T-cell (primary cell): ENCODE results near the gene PFKP. TPM values are rescaled to one million over a fixed set of nuclear protein-coding genes. Genes with fewer than 3 reads are reported as not detected.

Experiments used
- ATAC-seq, 4 experiments: fragments of 200-7000 bp in 3 of 4; fragments of 150-1000 bp in 1 of 4; cut with Tn5 transposase; replicated peaks in 1 of 4; 1 replicate in 3 of 4; 2 replicates in 1 of 4; pipeline ENCODE4 v1.10.0; 2021; ENCODE audit warnings: moderate library complexity in 3 of 4, mild to moderate bottlenecking in 2 of 4, moderate number of reproducible peaks in 1 of 4
- CTCF ChIA-PET, 2 donors: fragments of 300-600 bp; sonication (Branson Sonifier 250); formaldehyde crosslinking; loops; one replicate each; lab custom pipeline; 2022; ENCODE audit warnings: antibody characterized with exemption in 2 of 2; lab: Charles Lee
- POLR2A ChIA-PET, 2 donors: fragments of 300-600 bp; sonication (Branson Sonifier 250); formaldehyde crosslinking; loops; one replicate each; lab custom pipeline; 2022; ENCODE audit warnings: antibody characterized with exemption in 2 of 2; lab: Charles Lee
- DNase-seq, 35 experiments: peaks; one replicate each; pipeline versions ENCODE4 v3.0.0 to v3.0.0-alpha.2; 2013 to 2023
- H3K27ac ChIP-seq: one replicate; pipeline ENCODE4 v1.5.1; 2013; ENCODE audit warnings: low read length
- H3K27me3 ChIP-seq, 2 experiments: replicated peaks in 1 of 2; 1 replicate in 1 of 2; 2 replicates in 1 of 2; pipeline versions ENCODE4 v1.6.1 to v1.7.0; 2013; ENCODE audit warnings: low read length in 1 of 2, mixed read lengths in 1 of 2; ENCODE audit not compliant: control insufficient read depth in 2 of 2, insufficient read depth in 2 of 2; ENCODE audit errors: extremely low read depth in 1 of 2
- H3K36me3 ChIP-seq, 2 donors: 1 replicate in 1 of 2; 2 replicates in 1 of 2; pipeline versions ENCODE4 v1.6.1 to v1.7.0; 2013; ENCODE audit warnings: low read length in 1 of 2; ENCODE audit not compliant: control insufficient read depth in 2 of 2, insufficient read depth in 1 of 2; ENCODE audit errors: extremely low read depth in 1 of 2
- H3K4me1 ChIP-seq, 2 experiments: 1 replicate in 1 of 2; 2 replicates in 1 of 2; pipeline versions ENCODE4 v1.6.1 to v1.7.0; 2013; ENCODE audit warnings: low read length in 2 of 2, mixed read lengths in 1 of 2; ENCODE audit not compliant: insufficient read depth in 2 of 2, control insufficient read depth in 1 of 2; ENCODE audit errors: extremely low read depth in 1 of 2
- H3K4me3 ChIP-seq, 2 donors: 1 replicate in 1 of 2; 2 replicates in 1 of 2; pipeline versions ENCODE4 v1.5.1 to v1.7.0; 2013; ENCODE audit warnings: mild to moderate bottlenecking in 2 of 2, low read length in 1 of 2, moderate library complexity in 1 of 2; ENCODE audit not compliant: control insufficient read depth in 1 of 2; ENCODE audit errors: extremely low read depth in 1 of 2
- H3K9me3 ChIP-seq: 2 replicates; pipeline ENCODE4 v1.7.0; 2013
- H3K27ac Mint-ChIP-seq, 2 donors: one replicate each; pipeline ENCODE4 v1.8.0; 2020 to 2021; ENCODE audit warnings: mild to moderate bottlenecking in 2 of 2, mixed read lengths in 2 of 2
- H3K27me3 Mint-ChIP-seq, 2 donors: one replicate each; pipeline ENCODE4 v1.8.0; 2021 to 2022; ENCODE audit warnings: mixed read lengths in 2 of 2
- H3K36me3 Mint-ChIP-seq: one replicate; pipeline ENCODE4 v1.8.0; 2021; ENCODE audit warnings: mixed read lengths
- H3K4me1 Mint-ChIP-seq, 3 donors: one replicate each; pipeline ENCODE4 v1.8.0; 2020 to 2022; ENCODE audit warnings: mixed read lengths in 3 of 3, mild to moderate bottlenecking in 1 of 3
- H3K4me3 Mint-ChIP-seq, 3 donors: one replicate each; pipeline ENCODE4 v1.8.0; 2020 to 2022; ENCODE audit warnings: mild to moderate bottlenecking in 3 of 3, mixed read lengths in 3 of 3, moderate library complexity in 3 of 3
- H3K9me3 Mint-ChIP-seq, 3 donors: one replicate each; pipeline ENCODE4 v1.8.0; 2020 to 2022; ENCODE audit warnings: mixed read lengths in 3 of 3
- WGBS: methylation state at CpG from one replicate; pipeline ENCODE4 v1.1.5; 2013; ENCODE audit warnings: missing lambda C conversion rate; ENCODE audit not compliant: insufficient coverage; 5-methylcytosine and 5-hydroxymethylcytosine counted together
- total RNA-seq, 35 experiments: library from RNA in 6 of 35; stranded (reverse) in 6 of 35; fragments of 120-200 nt in 1 of 35; gene quantifications; one replicate each; pipeline versions ENCODE4 v1.2.1 to v1.2.4 and lab custom pipeline; 2013 to 2026

PFKP gene
- total RNA-seq, 5 donors from 2014 or later (not counting 1 experiment from before 2014, with no cell fraction given) = 60.7 to 84.3 (median 70.2) TPM

DNA sequence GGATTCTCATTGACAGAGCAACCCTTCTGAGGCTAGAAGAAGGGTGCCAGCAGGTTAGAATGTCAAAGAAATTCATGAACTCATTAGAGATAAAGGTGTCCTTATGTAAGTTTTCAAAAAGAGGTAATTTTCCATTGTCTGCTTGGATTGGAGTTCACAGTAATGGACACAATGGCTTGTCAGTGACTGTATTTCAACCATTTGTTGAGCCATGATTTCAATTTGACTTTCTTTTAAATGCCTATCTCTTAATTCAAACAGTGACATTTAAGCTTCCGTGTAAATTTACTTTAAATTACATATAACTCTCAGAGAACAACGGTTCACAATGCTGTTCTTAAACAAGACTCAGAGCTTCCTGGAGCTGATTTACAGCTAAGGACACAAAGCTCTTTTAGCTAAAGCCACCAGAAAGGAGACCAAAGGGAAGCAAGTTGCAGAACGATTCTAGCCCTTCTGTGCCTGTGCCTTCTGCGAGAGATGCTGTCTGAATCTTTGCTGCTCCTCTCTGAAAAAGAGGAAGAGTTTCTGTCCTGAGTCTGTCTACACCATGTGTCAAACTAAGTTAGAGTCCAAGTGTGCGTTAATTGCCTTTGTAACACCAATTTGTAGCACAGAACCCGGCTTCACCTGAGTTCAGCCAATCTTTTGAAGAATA, 42.2 kb upstream of the PFKP start:
- H3K36me3 Mint-ChIP-seq = no peaks in the 10 kb centered on the region
- peaks cover 39 to 42% of the 10 kb centered on the region in 2 donors for H3K27me3 Mint-ChIP-seq

DNA sequence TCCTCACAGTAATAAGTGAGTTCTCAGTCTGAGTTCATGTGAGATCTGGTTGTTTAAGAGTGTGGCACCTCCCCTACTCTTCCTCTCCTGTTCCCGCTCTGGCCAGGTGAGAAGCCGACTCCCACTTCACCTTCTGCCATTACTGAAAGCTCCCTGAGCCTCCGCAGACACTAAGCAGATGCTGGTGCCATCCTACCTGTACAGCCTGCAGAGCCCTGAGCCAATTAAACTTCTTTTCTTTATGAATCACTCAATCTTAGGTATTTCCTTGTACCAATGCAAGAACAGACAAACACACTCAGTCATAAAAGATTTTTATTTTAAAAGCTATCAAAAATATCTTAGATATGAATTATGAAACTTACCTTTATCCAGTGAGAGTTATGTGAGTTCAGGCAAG, 39.5 kb upstream of the PFKP start:
- Mint-ChIP-seq H3K4me3 (no peak overlapping the region), H3K36me3 (no peaks in the 10 kb centered on the region), H3K4me1 (no peaks in the 10 kb centered on the region), H3K27ac (no peak overlapping the region), H3K9me3 (peaks cover 0 to 5% (median 0%) of the 10 kb centered on the region in 3 donors), H3K27me3 (peaks cover 35 to 38% of the 10 kb centered on the region in 2 donors)
- H3K27ac ChIP-seq = no peak overlapping the region
- no peak for ATAC-seq
- H3K4me3 ChIP-seq = no peak overlapping the region
- no peaks in the 10 kb centered on the region for H3K36me3 ChIP-seq
- POLR2A ChIA-PET = no interaction called here
- CTCF ChIA-PET = no interaction called here
- no peak for DNase-seq
- no peaks in the 10 kb centered on the region for H3K9me3 ChIP-seq
- no peaks in the 10 kb centered on the region for H3K4me1 ChIP-seq
- WGBS = 63% methylated on average over 3 of the region's 3 CpGs
- H3K27me3 ChIP-seq = peaks cover 0 to 10% of the 10 kb centered on the region in 2 experiments

More for the DNA sequence above, 42.2 kb upstream of the PFKP start:
- H3K9me3 Mint-ChIP-seq = peaks cover 0 to 5% (median 0%) of the 10 kb centered on the region in 3 donors
- Histone ChIP-seq H3K4me3 (no peak overlapping the region), H3K9me3 (no peaks in the 10 kb centered on the region), H3K4me1 (no peaks in the 10 kb centered on the region), H3K27ac (no peak overlapping the region), H3K36me3 (no peaks in the 10 kb centered on the region), H3K27me3 (peaks cover 0 to 24% of the 10 kb centered on the region in 2 experiments)
- ATAC-seq (no peak), DNase-seq (no peak)
- ChIA-PET CTCF (interaction anchor here in 1 of 2 donors (0.7 kb wide), 1 partner anchor 39 kb away, joined by 5 read pairs; no protein-coding TSS in a partner anchor), POLR2A (interaction anchor here in 1 of 2 donors (0.5 kb wide), 1 partner anchor 118 kb away, joined by 3 read pairs; no protein-coding TSS in a partner anchor)
- H3K27ac Mint-ChIP-seq = no peak overlapping the region
- 28% methylated on average over 4 of the region's 6 CpGs for WGBS
- no peaks in the 10 kb centered on the region for H3K4me1 Mint-ChIP-seq
- no peak overlapping the region for H3K4me3 Mint-ChIP-seq

DNA sequence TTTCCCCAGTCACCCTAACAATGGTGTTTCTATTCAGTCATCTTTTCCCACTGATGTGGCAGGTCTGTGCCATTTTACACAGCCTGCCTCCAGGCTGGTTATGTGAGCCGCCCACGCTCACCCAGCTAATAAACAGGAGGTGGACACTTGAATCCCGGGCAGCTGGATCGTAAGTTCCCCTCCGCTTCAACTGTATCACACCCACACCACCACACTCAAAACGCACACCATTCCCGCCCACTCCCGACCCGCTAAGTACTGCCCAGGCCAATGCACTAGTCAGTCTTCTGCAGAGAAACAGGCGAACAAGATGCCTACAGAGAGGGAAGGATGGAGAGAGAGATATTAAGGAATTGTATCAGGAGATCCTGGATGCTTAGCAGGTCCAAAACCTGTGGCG, 38.9 kb upstream of the PFKP start:
- Mint-ChIP-seq H3K4me1 (no peaks in the 10 kb centered on the region), H3K9me3 (no peaks in the 10 kb centered on the region), H3K36me3 (no peaks in the 10 kb centered on the region), H3K27ac (no peak overlapping the region), H3K4me3 (no peak overlapping the region), H3K27me3 (peaks cover 30 to 37% of the 10 kb centered on the region in 2 donors)
- H3K27me3 ChIP-seq = peaks cover 0 to 10% of the 10 kb centered on the region in 2 experiments
- no peaks in the 10 kb centered on the region for H3K4me1 ChIP-seq
- POLR2A ChIA-PET = no interaction called here
- no peaks in the 10 kb centered on the region for H3K9me3 ChIP-seq
- H3K27ac ChIP-seq = no peak overlapping the region
- no peaks in the 10 kb centered on the region for H3K36me3 ChIP-seq
- DNase-seq (no peak), ATAC-seq (no peak)
- CTCF ChIA-PET = no interaction called here
- 89% methylated on average over 4 of the region's 11 CpGs for WGBS
- no peak overlapping the region for H3K4me3 ChIP-seq

DNA sequence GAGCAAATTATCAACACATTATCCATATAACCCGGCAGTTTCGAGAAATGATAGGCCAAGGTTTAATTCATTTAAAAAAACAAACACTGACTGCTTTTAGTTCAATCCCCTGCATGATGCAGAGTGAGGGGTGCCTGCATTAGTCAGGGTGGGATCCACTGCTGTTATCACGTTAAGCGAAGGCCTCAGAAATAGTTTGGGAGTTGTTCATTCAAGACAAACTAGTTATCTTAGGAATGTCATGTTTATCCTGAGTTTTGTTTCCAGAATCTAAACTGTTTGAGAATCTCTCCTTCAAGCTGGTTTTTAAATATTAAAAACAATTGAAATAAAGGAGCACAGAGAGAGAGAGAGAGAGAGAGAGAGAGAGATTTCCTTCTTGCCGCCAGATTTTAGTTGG, 36.6 kb upstream of the PFKP start:
- ATAC-seq = no peak
- Histone ChIP-seq H3K36me3 (no peaks in the 10 kb centered on the region), H3K27me3 (peaks cover 0 to 10% of the 10 kb centered on the region in 2 experiments), H3K9me3 (no peaks in the 10 kb centered on the region), H3K4me3 (no peak overlapping the region), H3K27ac (no peak overlapping the region), H3K4me1 (no peaks in the 10 kb centered on the region)
- no peak for DNase-seq
- Mint-ChIP-seq H3K4me1 (no peaks in the 10 kb centered on the region), H3K27ac (no peak overlapping the region), H3K9me3 (no peaks in the 10 kb centered on the region), H3K36me3 (no peaks in the 10 kb centered on the region), H3K4me3 (no peak overlapping the region), H3K27me3 (peaks cover 45 to 47% of the 10 kb centered on the region in 2 donors)
- POLR2A ChIA-PET = no interaction called here
- CTCF ChIA-PET = no interaction called here
- no CpG with 5 or more reads among the region's 5 CpGs for WGBS

DNA sequence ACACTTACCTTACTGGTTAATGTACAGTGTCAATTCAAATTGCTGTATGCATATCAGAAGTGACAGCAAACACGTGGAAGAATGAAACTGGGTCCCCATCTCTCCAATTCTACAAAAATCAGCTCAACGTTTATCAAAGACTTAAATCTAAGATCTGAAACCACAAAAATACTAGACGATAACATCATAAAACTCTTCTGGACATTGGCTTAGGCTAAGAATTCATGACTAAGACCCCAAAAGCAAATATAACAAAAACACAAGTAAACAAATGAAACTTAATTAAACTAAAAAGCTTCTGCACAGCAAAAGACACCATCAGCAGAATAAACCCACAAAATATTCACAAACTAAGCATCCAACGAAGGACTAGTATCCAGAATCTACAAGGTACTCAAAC, 35.9 kb upstream of the PFKP start:
- Histone ChIP-seq H3K4me1 (no peaks in the 10 kb centered on the region), H3K9me3 (no peaks in the 10 kb centered on the region), H3K27me3 (peaks cover 0 to 10% of the 10 kb centered on the region in 2 experiments), H3K4me3 (no peak overlapping the region), H3K27ac (no peak overlapping the region), H3K36me3 (no peaks in the 10 kb centered on the region)
- ATAC-seq (no peak), DNase-seq (no peak)
- Mint-ChIP-seq H3K9me3 (no peaks in the 10 kb centered on the region), H3K27me3 (peaks cover 47 to 49% of the 10 kb centered on the region in 2 donors), H3K27ac (no peak overlapping the region), H3K36me3 (no peaks in the 10 kb centered on the region), H3K4me3 (no peak overlapping the region), H3K4me1 (peaks cover 0 to 3% (median 0%) of the 10 kb centered on the region in 3 donors)
- ChIA-PET POLR2A (interaction anchor here in 1 of 2 donors (0.7 kb wide), 1 partner anchor 1314 kb away, joined by 4 read pairs; no protein-coding TSS in a partner anchor), CTCF (no interaction called here)
- 66% methylated on average over 4 of the region's 4 CpGs for WGBS

DNA sequence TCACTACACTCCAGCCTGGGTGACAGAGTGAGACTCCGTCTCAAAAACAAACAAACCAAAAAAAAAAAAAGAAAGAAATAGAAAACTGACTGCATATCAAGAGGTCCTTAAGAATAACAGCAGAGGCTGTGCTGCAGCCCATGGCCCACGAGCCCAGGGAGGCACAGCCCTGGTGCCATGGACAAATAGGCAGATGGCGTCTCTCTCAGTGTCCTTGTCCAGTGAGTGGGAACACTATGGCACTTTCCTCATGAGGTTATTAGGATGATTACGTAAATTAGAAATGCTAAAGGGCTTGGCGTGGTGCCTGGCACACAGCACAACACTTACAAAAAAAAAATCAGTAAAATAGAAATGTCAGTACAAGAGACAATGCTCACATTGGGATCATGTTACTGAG, 33.4 kb upstream of the PFKP start:
- ChIA-PET CTCF (no interaction called here), POLR2A (no interaction called here)
- peaks cover 0 to 3% (median 0%) of the 10 kb centered on the region in 3 donors for H3K4me1 Mint-ChIP-seq

More for the DNA sequence above, 33.4 kb upstream of the PFKP start:
- 29% methylated on average over 1 of the region's 5 CpGs for WGBS
- Mint-ChIP-seq H3K4me3 (no peak overlapping the region), H3K27me3 (peaks cover 40 to 55% of the 10 kb centered on the region in 2 donors), H3K27ac (no peak overlapping the region), H3K36me3 (no peaks in the 10 kb centered on the region), H3K9me3 (peaks cover 0 to 4% (median 0%) of the 10 kb centered on the region in 3 donors)
- DNase-seq (no peak), ATAC-seq (no peak)
- Histone ChIP-seq H3K9me3 (no peaks in the 10 kb centered on the region), H3K27ac (no peak overlapping the region), H3K4me1 (no peaks in the 10 kb centered on the region), H3K36me3 (no peaks in the 10 kb centered on the region), H3K4me3 (no peak overlapping the region), H3K27me3 (peaks cover 0 to 4% of the 10 kb centered on the region in 2 experiments)
